NCI-H1694 treated with DMSO at 0.1 percent for 48 hours (cell line): ENCODE measurements around the gene DMTF1.
"Not testable (repeated sequence)": the region's sequence is repeated elsewhere in the genome, so short reads cannot be mapped to it uniquely, and the experiment has no call there.

Source experiments
- DNase-seq: peaks from one replicate; lab custom pipeline; 2025; lab: John Stamatoyannopoulos, UW

Gene DMTF1

GRCh38 chr7:87226495-87226894 is 74.2 kb downstream of the DMTF1 start:
- DNase-seq = no peak

- DNase-seq = no peak
These were observed 79.0 kb downstream of the DMTF1 start for GRCh38 chr7:87231258-87231657.

GRCh38 chr7:87231711-87232110 is 79.5 kb downstream of the DMTF1 start:
- DNase-seq = no peak

- DNase-seq = no peak
These were observed 82.7 kb downstream of the DMTF1 start for GRCh38 chr7:87234949-87235348.

- DNase-seq = not testable (repeated sequence)
These were observed 86.3 kb downstream of the DMTF1 start for GRCh38 chr7:87238464-87239051.

GRCh38 chr7:87245671-87246070 is 93.4 kb downstream of the DMTF1 start:
- DNase-seq = not testable (repeated sequence)
